HepG2 (cell line): Measurements from ENCODE around the gene FAM83E. TPM values are rescaled to one million over a fixed set of nuclear protein-coding genes. Genes with fewer than 3 reads are reported as not detected.

Experiments used
- ATF7-NPFF ChIP-seq: sonication (generic); formaldehyde crosslinking; IDR thresholded peaks from 2 replicates; pipeline ENCODE4 v1.8.1; 2023; ENCODE audit warnings: mild to moderate bottlenecking, low read depth, missing genetic modification reagents, moderate library complexity
- BRF2 ChIP-seq: sonication (generic); formaldehyde crosslinking; IDR thresholded peaks from 2 replicates; pipeline ENCODE4 v1.8.1; 2022; ENCODE audit warnings: mild to moderate bottlenecking, missing genetic modification reagents
- CREB1 ChIP-seq, 2 experiments: fragments of 450-650 bp in 1 of 2; IDR thresholded peaks; 2 replicates each; pipeline ENCODE4 v1.6.1; 2016 to 2017; ENCODE audit warnings: control low read depth in 1 of 2, mild to moderate bottlenecking in 1 of 2, missing compliant biosample characterization in 1 of 2, missing genetic modification characterization in 1 of 2
- HES4 ChIP-seq: sonication (generic); formaldehyde crosslinking; IDR thresholded peaks from 2 replicates; pipeline ENCODE4 v1.9.0; 2021; ENCODE audit warnings: mild to moderate bottlenecking, missing genetic modification reagents, borderline replicate concordance
- ISX ChIP-seq: sonication (generic); formaldehyde crosslinking; conservative IDR thresholded peaks from 2 replicates; pipeline ENCODE4 v1.5.0; 2020; ENCODE audit warnings: missing genetic modification reagents
- MED1 ChIP-seq: sonication (generic); formaldehyde crosslinking; IDR thresholded peaks from 2 replicates; pipeline ENCODE4 v1.4.0; 2020; ENCODE audit warnings: missing genetic modification reagents
- NBN ChIP-seq: fragments of 450-650 bp; conservative IDR thresholded peaks from 2 replicates; pipeline ENCODE4 v1.6.1; 2017
- NFKB2 ChIP-seq: sonication (generic); formaldehyde crosslinking; IDR thresholded peaks from 2 replicates; pipeline ENCODE4 v1.4.0; 2020; ENCODE audit warnings: missing genetic modification reagents, borderline replicate concordance
- RAD21 ChIP-seq: fragments of 450-650 bp; formaldehyde crosslinking; IDR thresholded peaks from 2 replicates; pipeline ENCODE4 v1.5.0; 2020; ENCODE audit warnings: mild to moderate bottlenecking
- RELA ChIP-seq: sonication (generic); formaldehyde crosslinking; IDR thresholded peaks from 2 replicates; pipeline ENCODE4 v1.4.0; 2020; ENCODE audit warnings: missing genetic modification reagents
- SNRNP70 ChIP-seq: fragments of 200-400 bp; formaldehyde crosslinking; IDR thresholded peaks from 2 replicates; pipeline ENCODE4 v1.6.1; 2017; ENCODE audit warnings: mild to moderate bottlenecking, low read depth, low read length, moderate library complexity
- YY1 ChIP-seq: IDR thresholded peaks from 2 replicates; pipeline ENCODE4 v1.6.1; 2011; ENCODE audit warnings: low read length, low read depth, moderate library complexity, mild to moderate bottlenecking; ENCODE audit not compliant: insufficient read depth, insufficient replicate concordance
- ZBTB7B ChIP-seq: sonication (generic); formaldehyde crosslinking; IDR thresholded peaks from 2 replicates; pipeline ENCODE4 v1.4.0; 2020; ENCODE audit warnings: missing genetic modification reagents
- ZNF512 ChIP-seq: sonication (generic); formaldehyde crosslinking; IDR thresholded peaks from 2 replicates; pipeline ENCODE4 v1.4.0; 2020; ENCODE audit warnings: mild to moderate bottlenecking, missing genetic modification reagents
- ZNF552 ChIP-seq: sonication (generic); formaldehyde crosslinking; IDR thresholded peaks from 2 replicates; pipeline ENCODE4 v1.9.0; 2022; ENCODE audit warnings: missing genetic modification reagents, mild to moderate bottlenecking, borderline replicate concordance
- ZNF558 ChIP-seq: sonication (generic); formaldehyde crosslinking; IDR thresholded peaks from 2 replicates; pipeline ENCODE4 v1.9.0; 2022; ENCODE audit warnings: mild to moderate bottlenecking, missing genetic modification reagents, borderline replicate concordance
- ZNF574 ChIP-seq: sonication (generic); formaldehyde crosslinking; IDR thresholded peaks from 2 replicates; pipeline ENCODE4 v1.4.0; 2020; ENCODE audit warnings: missing genetic modification reagents
- ZNF790 ChIP-seq: sonication (generic); formaldehyde crosslinking; IDR thresholded peaks from 2 replicates; pipeline ENCODE4 v1.8.0; 2022; ENCODE audit warnings: missing genetic modification reagents, mild to moderate bottlenecking, borderline replicate concordance
- ZSCAN22 ChIP-seq: sonication (generic); formaldehyde crosslinking; IDR thresholded peaks from 2 replicates; pipeline ENCODE4 v1.4.0; 2020; ENCODE audit warnings: mild to moderate bottlenecking, missing genetic modification reagents
- ZXDC ChIP-seq: sonication (generic); formaldehyde crosslinking; IDR thresholded peaks from 2 replicates; pipeline ENCODE4 v1.5.0; 2020; ENCODE audit warnings: mild to moderate bottlenecking, missing genetic modification reagents
- polyA plus RNA-seq, 8 experiments: library from polyadenylated mRNA; depleted of rRNA in 3 of 8; stranded (reverse) in 7 of 8; unstranded in 1 of 8; fragments of >200 nt; fragmentation: Illumina TruSeq in 4 of 8; extraction: Trizol in 4 of 8; gene quantifications; 2 replicates each; pipeline versions ENCODE4 v1.2.1 to v1.2.3, GENCODE V29; 2011 to 2016; ENCODE audit warnings: low read depth in 4 of 8, missing spikeins in 1 of 8, mixed read lengths in 1 of 8; ENCODE audit not compliant: insufficient read depth in 1 of 8
- total RNA-seq, 5 experiments: library from RNA; depleted of rRNA; stranded (reverse); fragments of >200 nt; fragmentation: Illumina TruSeq; extraction: Trizol; gene quantifications; 2 replicates each; pipeline ENCODE4 v1.2.3, GENCODE V29; 2016; ENCODE audit warnings: low read depth in 1 of 5

Gene FAM83E
- total and polyA plus RNA-seq, 2 of the 13 experiments (the other 11 are each of a cell fraction or from before 2014, with no cell fraction given) = 0.18 to 0.60 TPM

- TF ChIP-seq ZNF512 (CRISPR knock-in tag) (no peak), NBN (no peak), ZSCAN22 (CRISPR knock-in tag) (no peak), ZNF790 (CRISPR knock-in tag) (0 out of 2 replicates have a peak, but pooled peaks have one; percentile 37), ATF7-NPFF (CRISPR knock-in tag) (no peak; the same call in 1 of the 2 replicates), RELA (no peak), SNRNP70 (no peak), ZNF552 (CRISPR knock-in tag) (no peak), ZNF558 (CRISPR knock-in tag) (no peak), MED1 (CRISPR knock-in tag) (0 out of 2 replicates have a peak, but pooled peaks have one; percentile 7), ZNF574 (CRISPR knock-in tag) (peak; percentile 25; the same call in 1 of the 2 replicates), ZBTB7B (no peak), CREB1 (IDR thresholded peaks at IDR 0.05) (no peak), CREB1 (CRISPR knock-in tag; IDR thresholded peaks at IDR 0.05) (no peak), YY1 (peak; percentile 24), ISX (CRISPR knock-in tag) (no peak; the same call in 1 of the 2 replicates), RAD21 (CRISPR knock-in tag) (0 out of 2 replicates have a peak, but pooled peaks have one; percentile 11), BRF2 (CRISPR knock-in tag) (no peak), HES4 (CRISPR knock-in tag) (peak; percentile 75; the same call in 1 of the 2 replicates), ZXDC (CRISPR knock-in tag) (no peak), NFKB2 (CRISPR knock-in tag) (no peak)
Measured at GRCh38 chr19:48635263-48635965, 20.5 kb upstream of the FAM83E start (continued).
